Lung microvascular endothelial cell (primary cell): Measurements from ENCODE around the gene SUPT6H. TPM values are rescaled to one million over a fixed set of nuclear protein-coding genes. Genes with fewer than 3 reads are reported as not detected.
"Not testable (repeated sequence)": the region's sequence is repeated elsewhere in the genome, so short reads cannot be mapped to it uniquely, and the experiment has no call there.

ENCODE experiments used
- DNase-seq, 2 donors: peaks; one replicate each; pipeline versions ENCODE4 v3.0.0 to v3.0.0-alpha.2; 2010; ENCODE audit warnings: low read depth in 2 of 2
- total RNA-seq: library from RNA; depleted of rRNA; stranded (reverse); fragments of >200 nt; gene quantifications from 2 replicates; pipeline ENCODE4 v1.2.1, GENCODE V29; 2014

The SUPT6H gene
- total RNA-seq, 1 donor from 2014 or later = 42.3 TPM

DNA sequence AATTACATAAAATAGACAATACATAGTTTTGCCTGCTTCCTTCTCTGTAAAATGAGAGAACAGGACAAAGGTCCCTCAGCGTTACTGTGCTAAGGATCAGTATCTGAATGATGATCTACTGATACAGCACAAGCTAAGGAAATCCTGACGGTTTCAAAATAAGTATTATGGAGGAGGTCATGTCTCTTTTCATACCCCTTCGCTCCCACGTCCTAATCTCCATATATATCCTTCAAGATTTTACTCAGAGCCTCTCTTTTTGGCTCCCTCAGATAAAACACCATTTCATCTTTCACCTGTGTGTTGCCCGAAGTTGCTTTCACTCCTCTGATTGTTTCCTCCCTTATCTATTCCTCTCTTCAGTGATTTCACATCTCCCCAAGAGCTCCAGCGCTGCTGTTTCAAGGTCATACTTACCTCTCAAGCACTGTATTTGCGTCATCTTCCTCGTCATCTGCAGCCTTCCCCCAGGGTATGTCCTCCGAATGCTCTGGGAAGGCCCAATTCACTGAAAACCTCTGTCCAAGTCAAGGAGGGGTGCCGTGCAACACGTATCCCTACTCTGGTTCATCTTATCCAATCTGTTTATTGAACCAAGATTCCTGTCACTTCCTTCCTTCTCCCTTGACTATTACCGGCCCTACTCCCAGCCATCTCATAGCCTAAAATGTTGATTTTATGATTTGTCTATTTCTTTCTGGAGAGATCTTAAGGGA is 15.8 kb upstream of the SUPT6H start:
- DNase-seq = peak in 1 of 2 donors; percentile 19

DNA sequence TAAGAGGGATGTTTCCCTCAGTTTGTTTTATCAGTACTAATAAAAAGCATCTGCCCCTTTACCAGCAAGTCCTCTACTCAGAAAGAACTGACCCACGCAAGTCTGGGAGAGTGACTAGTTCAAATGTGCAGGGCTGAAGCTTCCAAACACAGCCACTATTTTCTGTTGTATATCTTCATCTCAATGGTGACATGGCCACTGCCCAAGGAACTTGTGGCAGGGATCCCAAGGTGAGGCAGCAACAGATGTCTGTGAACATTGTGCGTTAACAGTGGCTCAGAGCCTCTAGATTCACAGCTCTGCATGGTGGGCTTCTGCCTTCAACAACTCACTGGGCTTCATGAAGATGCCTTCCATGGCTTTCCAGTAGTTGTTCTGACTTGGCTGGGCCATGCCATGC is 13.3 kb upstream of the SUPT6H start:
- DNase-seq = no peak

DNA sequence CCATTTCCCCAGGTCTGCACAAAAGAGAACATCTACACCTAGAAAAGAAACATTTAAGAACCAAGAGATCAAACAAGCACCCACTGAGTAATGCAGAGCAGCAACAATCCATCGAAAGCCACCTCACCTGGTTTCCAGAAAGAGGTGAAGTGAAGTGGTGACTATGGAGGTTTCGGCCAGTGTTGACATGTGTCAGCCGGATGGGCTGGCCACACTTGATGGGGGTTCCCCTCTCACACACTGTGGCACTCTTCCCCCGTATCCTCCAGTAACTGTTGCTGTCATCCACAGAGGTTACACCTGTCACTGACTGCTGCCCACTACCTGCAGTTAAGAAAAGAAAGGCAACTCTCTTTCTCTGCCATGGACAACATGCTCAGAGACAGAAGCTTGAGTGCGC is 6.8 kb upstream of the SUPT6H start:
- no peak for DNase-seq

DNA sequence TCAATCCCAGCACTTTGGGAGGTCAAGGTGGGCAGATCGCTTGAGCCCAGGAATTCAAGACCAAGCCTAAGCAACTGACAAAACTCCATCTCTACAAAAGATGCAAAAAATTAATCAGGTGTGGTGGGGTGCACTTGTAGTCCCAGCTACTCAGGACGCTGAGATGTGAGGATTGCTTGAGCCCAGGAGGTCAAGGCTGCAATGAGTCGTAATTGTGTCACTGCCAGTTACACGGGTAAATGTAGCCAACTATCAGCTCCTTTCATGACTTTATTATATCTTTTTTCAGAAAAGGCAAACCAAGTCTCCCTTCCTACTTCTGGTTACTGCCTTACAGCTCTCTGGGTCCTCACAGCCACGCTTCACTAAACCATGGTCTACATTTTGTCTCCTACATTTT is 4.2 kb upstream of the SUPT6H start:
- peak in 1 of 2 donors; percentile 26 for DNase-seq

DNA sequence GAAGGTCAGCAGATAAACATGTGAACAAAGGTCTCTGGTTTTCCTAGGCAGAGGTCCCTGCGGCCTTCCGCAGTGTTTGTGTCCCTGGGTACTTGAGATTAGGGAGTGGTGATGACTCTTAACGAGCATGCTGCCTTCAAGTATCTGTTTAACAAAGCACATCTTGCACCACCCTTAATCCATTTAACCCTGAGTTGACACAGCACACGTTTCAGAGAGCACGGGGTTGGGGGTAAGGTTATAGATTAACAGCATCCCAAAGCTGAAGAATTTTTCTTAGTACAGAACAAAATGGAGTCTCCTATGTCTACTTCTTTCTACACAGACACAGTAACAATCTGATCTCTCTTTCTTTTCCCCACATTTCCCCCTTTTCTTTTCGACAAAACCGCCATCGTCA is 3.7 kb upstream of the SUPT6H start:
- not testable (repeated sequence) for DNase-seq

DNA sequence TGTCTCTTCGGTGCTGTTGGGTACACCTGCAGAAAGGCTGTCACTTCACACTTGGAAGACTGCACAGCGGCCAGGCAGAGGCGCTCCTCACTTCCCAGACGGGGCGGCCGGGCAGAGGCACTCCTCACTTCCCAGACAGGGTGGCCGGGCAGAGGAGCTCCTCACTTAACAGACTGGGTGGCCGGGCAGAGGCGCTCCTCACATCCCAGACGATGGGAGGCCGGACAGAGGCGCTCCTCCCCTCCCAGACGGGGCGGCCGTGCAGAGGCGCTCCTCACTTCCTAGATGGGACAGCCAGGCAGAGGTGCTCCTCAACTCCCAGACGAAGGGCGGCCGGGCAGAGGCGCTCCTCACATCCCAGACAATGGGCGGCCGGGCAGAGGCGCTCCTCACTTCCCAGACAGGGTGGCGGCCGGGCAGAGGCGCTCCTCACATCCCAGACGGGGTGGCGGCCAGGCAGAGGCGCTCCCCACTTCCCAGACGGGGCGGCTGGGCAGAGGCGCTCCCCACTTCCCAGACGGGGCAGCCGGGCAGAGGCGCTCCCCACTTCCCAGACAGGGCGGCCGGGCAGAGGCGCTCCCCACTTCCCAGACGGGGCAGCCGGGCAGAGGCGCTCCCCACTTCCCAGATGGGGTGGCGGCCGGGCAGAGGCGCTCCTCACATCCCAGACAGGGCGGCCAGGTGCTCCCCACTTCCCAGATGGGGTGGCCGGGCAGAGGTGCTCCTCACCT is 3.1 kb upstream of the SUPT6H start:
- DNase-seq = not testable (repeated sequence)

DNA sequence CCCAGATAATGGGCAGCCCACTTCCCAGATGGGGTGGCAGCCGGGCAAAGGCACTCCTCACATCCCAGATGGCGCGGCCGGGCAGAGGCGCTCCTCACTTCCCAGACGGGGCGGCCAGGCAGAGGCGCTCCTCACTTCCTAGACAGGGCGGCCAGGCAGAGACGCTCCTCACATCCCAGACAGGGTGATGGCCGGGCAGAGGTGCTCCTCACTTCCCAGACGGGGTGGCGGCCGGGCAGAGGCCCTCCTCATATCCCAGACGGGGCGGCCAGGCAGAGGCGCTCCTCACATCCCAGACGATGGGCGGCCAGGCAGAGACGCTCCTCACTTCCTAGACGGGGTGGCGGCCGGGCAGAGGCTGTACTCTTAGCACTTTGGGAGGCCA is 2.5 kb upstream of the SUPT6H start:
- DNase-seq = not testable (repeated sequence)

DNA sequence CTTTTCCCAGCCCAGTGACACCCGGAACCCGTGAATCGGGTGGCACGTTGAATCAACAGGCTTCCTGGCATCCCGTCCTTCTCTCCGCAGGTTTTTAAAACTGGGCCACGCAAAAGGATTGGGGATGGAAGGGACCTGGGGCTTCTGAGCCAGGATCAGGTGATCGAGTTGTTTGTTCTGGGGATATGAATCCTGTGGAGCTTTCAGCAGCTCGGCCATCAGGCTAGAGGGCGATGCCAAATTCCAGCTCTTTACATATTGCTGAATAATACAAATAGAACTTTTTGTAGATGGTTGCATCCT is 473 bp downstream of the SUPT6H start:
- DNase-seq = no peak

DNA sequence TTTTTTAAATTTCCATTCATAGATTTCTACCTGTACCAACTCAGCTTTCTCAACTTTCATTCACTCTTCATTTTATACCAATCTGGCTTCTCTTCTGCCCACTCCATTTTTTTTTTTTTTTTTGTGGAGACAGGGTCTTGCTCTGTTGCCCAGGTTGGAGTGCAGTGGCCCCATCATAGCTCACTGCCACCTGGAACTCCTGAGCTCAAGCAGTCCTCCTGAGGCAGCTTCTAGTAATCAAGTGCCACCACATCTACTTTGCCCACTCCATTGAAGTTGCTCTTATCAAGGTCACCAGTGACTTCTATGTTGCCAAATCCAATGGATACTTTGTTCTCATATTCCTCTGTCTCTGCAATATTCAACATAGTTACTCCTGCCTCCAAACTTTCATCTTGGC is 1.7 kb downstream of the SUPT6H start:
- DNase-seq = no peak

DNA sequence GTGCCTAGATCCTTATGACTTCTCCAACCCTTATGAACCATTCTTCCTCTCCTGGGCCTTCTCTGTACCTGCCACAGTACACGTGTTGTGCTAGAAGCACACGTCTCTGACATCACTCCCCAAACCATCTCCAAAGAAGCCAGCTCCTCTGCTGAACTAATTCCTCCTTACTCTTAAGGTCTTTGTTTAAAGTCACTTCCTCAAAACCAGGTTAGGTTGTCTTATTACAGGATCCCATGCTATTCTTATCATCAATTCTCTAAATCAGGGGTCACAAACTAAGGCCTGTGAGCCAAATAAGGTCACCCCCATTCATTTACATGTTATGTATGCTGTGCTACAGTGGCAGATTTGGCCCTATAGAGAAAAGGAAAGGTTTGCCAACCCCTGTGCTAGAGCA is 4.0 kb downstream of the SUPT6H start:
- DNase-seq = no peak

DNA sequence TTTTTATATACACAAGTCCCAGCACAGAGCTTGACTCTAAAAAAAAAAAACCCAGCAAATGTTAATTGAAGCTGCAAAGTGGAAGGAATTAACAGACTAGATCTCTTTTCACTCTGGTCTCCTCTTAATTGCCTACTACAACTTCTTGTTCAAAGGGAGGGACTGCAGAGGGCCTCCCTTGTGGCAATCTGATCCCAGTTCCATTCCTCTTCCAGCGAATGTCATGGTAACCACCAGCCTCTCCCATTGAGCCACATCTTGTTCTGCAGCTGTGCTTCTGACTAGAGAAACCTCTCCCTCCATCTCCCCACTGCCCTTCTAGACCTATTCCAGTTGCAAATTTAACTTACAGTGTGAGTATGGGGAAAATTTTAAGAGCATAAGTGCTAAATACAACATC is 5.9 kb downstream of the SUPT6H start:
- no peak for DNase-seq

DNA sequence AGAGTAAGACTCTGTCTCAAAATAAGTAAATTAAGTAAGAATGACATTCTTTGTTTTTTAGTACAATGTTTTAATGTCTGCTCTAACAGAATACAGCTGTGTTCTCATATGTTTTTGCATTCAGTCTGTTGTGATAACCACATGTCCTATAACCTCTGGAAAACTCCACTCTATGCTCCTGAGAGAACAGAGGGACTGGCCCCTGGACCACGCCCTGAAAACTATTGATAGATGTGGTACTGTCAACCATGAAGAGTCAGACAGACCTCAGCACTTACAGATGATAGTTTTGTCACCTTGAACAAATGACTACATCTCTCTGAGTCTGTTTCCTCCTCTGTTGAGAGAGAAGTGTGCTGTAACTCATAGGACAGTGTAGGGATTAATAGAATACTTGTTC is 7.9 kb downstream of the SUPT6H start:
- no peak for DNase-seq

DNA sequence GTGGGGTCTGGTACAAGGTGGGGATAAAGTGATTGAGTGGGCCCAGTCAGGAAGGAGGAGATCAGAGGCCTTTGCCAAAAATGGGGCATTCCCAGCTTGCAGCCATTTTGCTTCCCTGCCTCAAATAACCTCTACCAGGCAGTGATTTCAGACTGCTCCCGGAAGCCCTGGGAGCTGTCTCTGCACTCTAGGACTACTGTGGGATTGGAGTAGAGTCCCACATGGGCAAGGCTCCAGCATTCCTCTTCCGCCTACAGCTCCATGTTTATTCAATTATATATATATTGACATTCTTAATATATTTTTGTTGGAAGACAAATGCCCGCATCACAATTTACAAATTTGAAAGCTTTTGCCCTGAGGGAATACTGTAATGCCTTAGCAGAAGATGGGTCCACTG is 13.5 kb downstream of the SUPT6H start:
- DNase-seq = no peak

DNA sequence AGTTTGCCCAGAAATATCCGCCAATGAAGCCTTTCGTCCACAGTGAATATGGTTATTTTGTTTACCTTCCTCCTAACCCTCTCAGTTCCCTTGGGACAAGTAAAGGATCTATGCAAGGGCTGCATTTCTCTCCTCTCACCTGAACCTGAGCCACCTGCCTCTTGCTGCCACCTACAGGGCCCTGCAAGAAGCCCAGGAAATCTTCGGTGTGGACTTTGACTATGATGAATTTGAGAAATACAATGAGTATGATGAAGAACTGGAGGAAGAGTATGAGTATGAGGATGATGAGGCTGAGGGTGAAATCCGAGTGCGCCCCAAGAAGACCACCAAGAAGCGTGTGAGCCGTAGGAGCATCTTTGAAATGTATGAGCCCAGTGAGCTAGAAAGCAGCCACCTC is 14.0 kb downstream of the SUPT6H start:
- peak in 1 of 2 donors; percentile 20 for DNase-seq

DNA sequence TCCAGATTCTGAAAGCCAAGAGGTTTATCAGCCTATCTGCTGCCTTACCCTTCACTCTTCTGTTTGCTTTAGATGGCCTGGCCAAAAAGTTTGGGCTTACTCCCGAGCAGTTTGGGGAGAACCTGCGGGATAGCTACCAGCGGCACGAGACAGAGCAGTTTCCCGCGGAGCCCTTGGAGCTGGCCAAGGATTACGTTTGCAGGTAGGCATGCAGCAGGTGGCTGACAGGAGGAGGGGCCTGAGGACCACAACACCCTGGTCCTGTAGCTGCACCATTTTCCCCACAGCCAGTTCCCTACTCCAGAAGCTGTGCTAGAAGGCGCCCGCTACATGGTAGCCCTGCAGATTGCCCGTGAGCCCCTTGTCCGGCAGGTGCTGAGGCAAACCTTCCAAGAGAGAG is 20.6 kb downstream of the SUPT6H start:
- no peak for DNase-seq

DNA sequence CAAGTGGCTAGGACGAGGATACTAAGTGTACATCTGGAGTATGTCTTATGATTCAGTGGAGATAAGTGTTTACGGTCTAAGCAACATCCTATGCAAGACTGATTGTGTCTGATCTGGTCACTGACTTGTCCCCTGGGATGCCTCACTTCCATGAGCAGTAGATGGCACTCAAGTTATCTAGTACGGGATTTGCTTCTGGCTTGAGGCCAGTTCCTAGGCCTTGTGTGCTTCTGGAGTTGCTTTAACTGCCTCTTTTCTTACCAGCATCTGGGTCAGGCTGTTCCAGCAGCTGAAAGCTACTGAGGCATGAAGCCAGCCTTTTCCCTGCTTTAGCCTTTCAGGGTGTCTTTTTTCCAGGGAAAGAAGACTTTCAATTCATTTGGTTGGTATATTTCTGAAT is 23.0 kb downstream of the SUPT6H start:
- peak; percentile 9 to 13 for DNase-seq

DNA sequence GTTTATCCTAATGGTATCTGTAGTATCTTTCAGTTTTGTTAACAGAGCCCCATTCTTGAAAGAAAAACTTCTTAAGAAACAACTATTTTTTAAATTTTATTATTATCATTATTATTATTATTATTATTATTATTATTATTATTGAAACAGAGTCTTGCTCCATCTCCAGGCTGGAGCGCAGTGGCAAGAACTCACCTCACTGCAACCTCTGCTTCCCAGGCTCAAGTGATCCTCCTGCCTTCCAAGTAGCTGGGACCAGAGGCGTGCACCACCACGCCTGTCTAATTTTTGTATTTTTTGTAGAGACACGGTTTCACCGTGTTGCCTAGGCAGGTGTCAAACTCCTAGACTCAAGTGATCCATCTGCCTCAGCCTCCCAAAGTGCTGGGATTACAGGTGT is 23.4 kb downstream of the SUPT6H start:
- no peak for DNase-seq

DNA sequence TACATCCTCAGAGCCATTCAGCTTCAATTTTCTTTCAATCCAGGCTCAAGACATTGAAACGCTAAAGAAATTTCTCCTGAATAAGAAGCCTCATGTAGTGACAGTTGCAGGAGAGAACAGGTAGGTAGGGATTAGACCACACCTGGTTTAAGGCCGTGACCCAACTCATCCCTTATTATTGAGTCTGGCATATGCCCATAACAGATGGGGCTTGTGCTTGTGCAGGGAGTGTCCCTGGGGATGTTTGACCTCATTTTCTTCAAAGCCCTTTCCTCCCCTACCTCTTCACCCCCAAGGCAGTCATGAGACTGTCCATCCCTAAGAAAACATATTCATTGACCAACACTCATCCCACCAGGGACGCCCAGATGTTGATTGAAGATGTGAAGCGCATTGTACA is 24.3 kb downstream of the SUPT6H start:
- DNase-seq = no peak

DNA sequence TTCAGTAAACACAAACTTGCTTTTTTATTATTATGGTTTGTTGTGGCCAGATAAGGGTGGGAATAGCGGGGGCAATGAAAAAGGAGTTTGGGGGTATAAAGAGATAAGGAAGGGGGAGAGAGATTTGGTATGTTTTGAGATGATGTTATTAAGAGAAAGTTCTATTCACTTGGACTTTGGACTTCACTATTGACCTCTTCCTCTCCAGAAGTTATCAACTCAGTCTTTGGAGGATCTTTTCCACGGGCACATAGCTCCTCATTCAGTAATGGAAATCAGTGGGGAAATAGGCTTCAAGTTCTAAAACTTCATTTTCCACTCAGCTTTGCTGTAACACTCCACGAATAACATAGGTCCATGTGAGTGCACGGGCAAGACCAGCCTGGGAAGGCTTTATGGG is 26.5 kb downstream of the SUPT6H start:
- DNase-seq = no peak

DNA sequence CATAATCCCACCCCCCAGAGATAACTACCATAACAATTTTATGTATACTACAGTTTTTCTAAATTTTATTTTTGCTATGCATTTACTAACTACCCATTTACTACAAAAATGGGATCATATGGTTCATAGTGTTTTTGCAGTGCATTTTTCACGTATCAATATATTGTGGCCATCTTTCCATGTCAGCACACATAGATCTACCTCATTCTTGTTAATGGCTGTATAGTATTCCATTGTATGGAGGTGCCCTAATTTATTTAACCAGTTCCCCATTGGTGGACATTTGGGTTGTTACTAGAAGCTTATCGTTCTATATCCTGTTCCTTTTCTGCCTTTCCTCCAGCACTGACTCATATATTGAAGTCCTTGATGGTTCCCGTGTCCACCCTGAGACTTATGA is 27.0 kb downstream of the SUPT6H start:
- no peak for DNase-seq

DNA sequence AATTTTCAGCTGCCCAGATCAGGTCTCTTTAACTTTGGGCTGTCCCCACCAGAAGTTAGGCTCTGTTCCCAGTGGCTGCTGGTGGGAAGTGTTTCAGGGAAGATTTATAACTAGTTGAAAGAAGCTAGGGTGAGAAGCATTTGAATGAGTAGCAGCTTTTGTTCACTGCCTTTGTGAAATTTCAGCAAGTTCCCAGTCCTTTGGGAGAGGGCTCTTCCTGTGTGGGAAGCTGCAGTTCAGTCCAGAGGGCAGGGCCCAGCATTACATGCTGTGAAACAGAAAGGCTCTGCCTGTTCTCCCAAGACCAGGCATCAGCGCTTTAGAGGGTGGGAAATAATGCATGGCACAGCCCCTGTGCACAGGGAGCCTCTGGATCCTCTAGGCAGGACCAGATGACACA is 31.9 kb downstream of the SUPT6H start:
- no peak for DNase-seq

DNA sequence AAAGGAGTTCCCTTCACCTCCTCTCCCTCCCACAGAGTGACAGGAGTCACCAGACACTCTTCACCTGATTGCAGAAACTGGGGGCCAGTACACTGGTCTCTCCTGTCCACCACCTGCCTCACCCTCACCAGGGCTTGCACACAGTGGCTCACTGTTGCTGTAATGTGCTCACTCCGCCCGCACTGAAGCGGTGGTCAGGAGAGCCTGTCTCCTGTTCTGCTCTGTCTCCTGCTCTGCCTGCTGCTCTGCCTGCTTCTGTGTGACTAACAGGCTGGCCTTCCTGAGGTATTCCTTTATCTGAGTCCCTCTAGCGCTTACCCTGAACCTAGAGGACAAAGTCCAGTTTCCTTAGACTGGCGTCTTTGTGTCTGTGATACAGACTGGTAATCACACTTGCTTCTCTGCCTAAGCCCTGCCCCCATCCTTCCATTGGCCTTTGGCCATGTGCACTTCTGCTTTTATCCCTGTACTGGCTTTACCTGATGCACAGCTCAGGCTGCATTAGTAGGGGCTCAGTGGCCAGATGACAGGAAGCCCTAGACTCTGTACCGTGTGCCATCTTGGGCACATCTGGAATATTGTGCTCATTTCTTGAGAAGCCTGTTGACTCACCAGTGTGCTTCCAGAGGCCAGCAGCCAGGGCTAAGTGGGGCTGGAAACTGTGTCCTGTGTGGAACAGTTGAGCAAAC is 36.4 kb downstream of the SUPT6H start:
- DNase-seq = no peak

DNA sequence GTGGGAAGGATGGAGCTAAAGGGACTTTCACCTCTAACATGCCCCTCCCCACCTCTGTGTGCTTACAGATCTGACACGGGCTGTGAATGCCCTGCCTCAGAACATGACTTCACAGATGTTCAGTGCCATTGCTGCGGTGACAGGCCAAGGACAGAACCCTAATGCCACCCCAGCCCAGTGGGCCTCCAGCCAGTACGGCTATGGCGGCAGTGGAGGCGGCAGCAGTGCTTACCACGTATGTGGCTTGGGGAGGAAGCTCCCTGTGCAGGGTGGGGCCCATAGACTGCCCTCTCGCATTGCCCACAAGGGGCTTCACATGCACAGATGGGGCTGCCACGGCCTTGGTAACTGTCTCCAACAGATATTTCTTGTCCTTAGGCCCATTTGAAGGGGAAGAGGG is 38.3 kb downstream of the SUPT6H start:
- DNase-seq = no peak
